Lower lobe of right lung (tissue), 2 donors: Measurements from ENCODE around the gene PGA5. TPM values are rescaled to one million over a fixed set of nuclear protein-coding genes. Genes with fewer than 3 reads are reported as not detected.

Experiments used
- ATAC-seq, 2 donors: fragments of 200-7000 bp; cut with Tn5 transposase; one replicate each; pipeline ENCODE4 v1.9.1; 2020 to 2022; ENCODE audit warnings: mild to moderate bottlenecking in 2 of 2, moderate library complexity in 2 of 2
- DNase-seq: peaks from one replicate; pipeline ENCODE4 v3.0.0-alpha.2; 2020
- H3K27ac ChIP-seq: fragments of 200-600 bp; one replicate; pipeline ENCODE4 v1.8.0; 2022
- H3K27me3 ChIP-seq: fragments of 200-600 bp; one replicate; pipeline ENCODE4 v1.8.0; 2022; ENCODE audit warnings: low read depth
- H3K36me3 ChIP-seq: fragments of 200-600 bp; one replicate; pipeline ENCODE4 v1.8.0; 2022; ENCODE audit warnings: mild to moderate bottlenecking
- H3K4me1 ChIP-seq: fragments of 200-600 bp; one replicate; pipeline ENCODE4 v1.8.0; 2022
- H3K4me3 ChIP-seq: fragments of 200-600 bp; one replicate; pipeline ENCODE4 v1.8.0; 2022; ENCODE audit warnings: mild to moderate bottlenecking
- H3K9me3 ChIP-seq: fragments of 200-600 bp; one replicate; pipeline ENCODE4 v1.8.0; 2022
- intact Hi-C: fragments of 100-400 bp; cut with DNase I; formaldehyde crosslinking; loops from one replicate; pipeline ENCODE4 v1.11.0; 2022
- total RNA-seq: library from RNA; stranded (reverse); fragmentation: NEBNext Ultra II Directional; extraction: Animal tissue kit (Norgen Biotek cat#: 25700); gene quantifications from one replicate; pipeline ENCODE4 v1.2.1, GENCODE V29; 2021
- TF ChIP-seq, protein P1 (sequence below): fragments of 200-600 bp; IDR thresholded peaks from one replicate; pipeline ENCODE4 v1.8.0; 2022; ENCODE audit warnings: antibody characterized with exemption, mild to moderate bottlenecking
- donor health status: DM: no; HTN: yes; CAD: no; lungs with severe emphysema.

The PGA5 gene
- total RNA-seq, 1 donor from 2014 or later, result 0.32 TPM

DNA sequence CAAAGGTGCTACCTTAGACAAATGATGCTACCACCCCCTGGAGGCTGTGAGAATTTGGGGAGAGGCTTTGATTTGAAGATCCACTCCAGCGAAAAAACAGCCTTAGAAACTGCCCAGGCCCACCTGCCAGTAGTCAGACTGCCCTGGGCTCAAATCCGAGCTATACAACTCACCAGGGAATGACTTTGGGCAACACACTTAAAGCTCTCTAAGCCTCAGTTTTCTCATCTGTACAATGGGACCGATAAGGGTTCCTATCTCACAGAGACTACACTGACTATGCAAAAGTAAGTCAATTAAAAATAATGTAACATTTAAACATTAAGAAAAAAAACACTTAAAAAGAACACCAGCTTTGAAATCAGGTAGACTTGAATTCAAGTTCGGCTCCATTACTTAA, 34.2 kb downstream of the PGA5 start:
- TF ChIP-seq, protein P1, sequence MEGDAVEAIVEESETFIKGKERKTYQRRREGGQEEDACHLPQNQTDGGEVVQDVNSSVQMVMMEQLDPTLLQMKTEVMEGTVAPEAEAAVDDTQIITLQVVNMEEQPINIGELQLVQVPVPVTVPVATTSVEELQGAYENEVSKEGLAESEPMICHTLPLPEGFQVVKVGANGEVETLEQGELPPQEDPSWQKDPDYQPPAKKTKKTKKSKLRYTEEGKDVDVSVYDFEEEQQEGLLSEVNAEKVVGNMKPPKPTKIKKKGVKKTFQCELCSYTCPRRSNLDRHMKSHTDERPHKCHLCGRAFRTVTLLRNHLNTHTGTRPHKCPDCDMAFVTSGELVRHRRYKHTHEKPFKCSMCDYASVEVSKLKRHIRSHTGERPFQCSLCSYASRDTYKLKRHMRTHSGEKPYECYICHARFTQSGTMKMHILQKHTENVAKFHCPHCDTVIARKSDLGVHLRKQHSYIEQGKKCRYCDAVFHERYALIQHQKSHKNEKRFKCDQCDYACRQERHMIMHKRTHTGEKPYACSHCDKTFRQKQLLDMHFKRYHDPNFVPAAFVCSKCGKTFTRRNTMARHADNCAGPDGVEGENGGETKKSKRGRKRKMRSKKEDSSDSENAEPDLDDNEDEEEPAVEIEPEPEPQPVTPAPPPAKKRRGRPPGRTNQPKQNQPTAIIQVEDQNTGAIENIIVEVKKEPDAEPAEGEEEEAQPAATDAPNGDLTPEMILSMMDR, result no peak
- H3K9me3 ChIP-seq, result no peaks in the 10 kb centered on the region
- intact Hi-C loops, result no loop called here
- no peaks in the 10 kb centered on the region for H3K4me1 ChIP-seq
- no peak overlapping the region for H3K27ac ChIP-seq
- H3K4me3 ChIP-seq, result no peak overlapping the region
- DNase-seq, result no peak
- H3K36me3 ChIP-seq, result no peaks in the 10 kb centered on the region
- no peak for ATAC-seq
- H3K27me3 ChIP-seq, result no peaks in the 10 kb centered on the region

DNA sequence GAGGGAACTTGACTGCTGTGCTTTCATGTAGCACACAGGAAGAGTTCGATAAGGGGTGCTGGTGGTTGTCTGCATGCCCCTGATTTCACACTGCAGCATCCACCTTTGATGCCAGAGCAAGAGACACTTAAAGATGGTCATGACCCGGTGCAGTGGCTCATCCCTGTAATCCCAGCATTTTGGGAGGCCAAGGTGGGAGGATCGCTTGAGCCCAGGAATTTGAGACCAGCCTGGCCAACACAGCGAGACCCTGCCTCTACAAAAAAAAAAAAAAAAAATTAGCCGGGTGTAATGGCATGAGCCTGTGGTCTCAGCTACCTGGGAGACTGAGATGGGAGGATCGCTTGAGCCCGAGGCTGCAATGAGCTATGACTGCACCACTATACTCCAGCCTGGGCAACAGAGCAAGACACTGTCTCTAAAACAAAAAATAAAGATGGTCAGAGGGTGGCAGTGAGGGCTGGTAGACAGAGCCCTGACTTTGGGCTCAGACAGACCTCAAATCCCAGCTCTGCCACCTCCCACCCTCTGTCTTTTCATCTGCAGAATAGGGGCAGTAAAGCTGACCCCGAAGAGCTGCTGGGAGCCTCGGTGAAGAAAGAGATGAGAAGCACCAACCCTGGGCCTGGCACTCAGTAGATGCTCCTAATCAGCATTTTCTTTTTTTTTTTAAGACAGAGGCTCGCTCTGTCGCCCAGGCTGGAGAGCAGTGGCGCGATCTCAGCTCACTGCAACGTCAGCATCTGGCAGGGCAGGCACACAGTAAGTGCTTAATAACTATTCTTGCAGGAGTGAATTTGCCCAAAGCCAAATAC, 36.4 kb downstream of the PGA5 start:
- DNase-seq, result no peak

DNA sequence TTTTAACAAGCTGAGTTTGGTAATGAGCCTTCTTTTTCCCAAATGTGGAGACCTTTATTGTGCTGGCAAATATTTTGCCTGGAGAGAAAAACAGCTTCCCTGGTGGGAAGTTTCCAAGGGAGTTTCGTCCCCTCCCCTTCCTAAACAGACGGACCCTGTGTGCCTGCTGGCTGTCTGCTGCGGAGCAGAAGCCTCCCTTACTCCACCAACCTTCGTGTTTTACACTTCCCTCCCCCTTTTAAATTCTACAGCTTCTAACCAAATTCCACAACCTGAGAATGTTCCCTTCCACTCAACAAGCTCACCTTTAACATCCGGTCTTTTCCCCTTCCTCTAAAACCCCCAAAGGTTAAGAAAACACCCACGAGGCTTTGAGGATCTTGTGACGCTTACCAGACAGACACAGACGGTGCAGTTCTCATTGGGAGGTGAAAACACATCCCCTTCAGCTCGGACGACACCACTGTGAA, 37.1 kb downstream of the PGA5 start:
- Histone ChIP-seq H3K4me1 (no peaks in the 10 kb centered on the region), H3K9me3 (no peaks in the 10 kb centered on the region), H3K36me3 (no peaks in the 10 kb centered on the region), H3K4me3 (no peak overlapping the region), H3K27ac (no peak overlapping the region), H3K27me3 (peaks cover 5% of the 10 kb centered on the region)
- intact Hi-C loops, result no loop called here
- DNase-seq (no peak), ATAC-seq (no peak)
- TF ChIP-seq, protein P1, result no peak

More for the DNA sequence above, 36.4 kb downstream of the PGA5 start:
- intact Hi-C loops, result no loop called here
- H3K27me3 ChIP-seq, result peaks cover 5% of the 10 kb centered on the region
- no peaks in the 10 kb centered on the region for H3K4me1 ChIP-seq
- TF ChIP-seq, protein P1, result no peak
- no peaks in the 10 kb centered on the region for H3K9me3 ChIP-seq
- no peak for ATAC-seq
- no peak overlapping the region for H3K27ac ChIP-seq
- H3K36me3 ChIP-seq, result no peaks in the 10 kb centered on the region
- no peak overlapping the region for H3K4me3 ChIP-seq

DNA sequence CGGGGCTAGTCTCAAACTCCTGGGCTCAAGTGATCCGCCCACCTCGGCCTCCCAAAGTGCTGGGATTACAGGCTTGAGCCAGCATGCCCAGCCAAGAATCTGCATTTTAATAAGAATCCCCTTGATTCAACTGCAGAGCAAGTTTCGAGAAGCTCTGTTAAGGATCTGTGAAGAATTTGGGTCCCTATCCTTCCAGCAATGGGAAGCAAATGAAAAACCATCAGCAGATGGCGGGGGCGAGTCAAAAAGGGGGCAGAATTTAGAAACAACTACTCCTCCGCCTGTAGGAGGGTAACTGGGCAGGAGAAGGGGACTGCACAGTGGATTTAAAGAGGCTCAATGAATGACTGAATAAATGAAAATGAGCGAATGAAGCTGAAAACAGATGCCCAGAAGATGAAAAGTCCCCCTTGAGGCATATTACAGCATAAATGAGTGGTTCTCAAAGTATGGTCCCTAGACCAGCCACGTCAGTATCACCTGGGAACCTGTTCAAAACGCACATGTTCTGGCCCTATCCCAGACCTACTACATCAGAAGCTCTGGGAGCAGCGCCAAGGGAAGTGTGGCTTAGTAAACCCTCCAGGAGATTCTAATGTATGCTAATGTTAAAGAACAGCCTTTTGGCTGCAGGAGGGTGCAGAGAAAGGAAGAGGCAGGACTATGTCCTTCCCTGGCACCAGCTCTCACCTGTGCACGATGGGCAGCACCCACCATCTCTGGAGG, 39.1 kb downstream of the PGA5 start:
- intact Hi-C loops, result no loop called here
- H3K4me3 ChIP-seq, result no peak overlapping the region
- no peaks in the 10 kb centered on the region for H3K36me3 ChIP-seq
- H3K4me1 ChIP-seq, result no peaks in the 10 kb centered on the region
- TF ChIP-seq, protein P1, result no peak
- H3K27me3 ChIP-seq, result peaks cover 5% of the 10 kb centered on the region
- ATAC-seq, result no peak
- no peak overlapping the region for H3K27ac ChIP-seq
- H3K9me3 ChIP-seq, result no peaks in the 10 kb centered on the region
- no peak for DNase-seq

DNA sequence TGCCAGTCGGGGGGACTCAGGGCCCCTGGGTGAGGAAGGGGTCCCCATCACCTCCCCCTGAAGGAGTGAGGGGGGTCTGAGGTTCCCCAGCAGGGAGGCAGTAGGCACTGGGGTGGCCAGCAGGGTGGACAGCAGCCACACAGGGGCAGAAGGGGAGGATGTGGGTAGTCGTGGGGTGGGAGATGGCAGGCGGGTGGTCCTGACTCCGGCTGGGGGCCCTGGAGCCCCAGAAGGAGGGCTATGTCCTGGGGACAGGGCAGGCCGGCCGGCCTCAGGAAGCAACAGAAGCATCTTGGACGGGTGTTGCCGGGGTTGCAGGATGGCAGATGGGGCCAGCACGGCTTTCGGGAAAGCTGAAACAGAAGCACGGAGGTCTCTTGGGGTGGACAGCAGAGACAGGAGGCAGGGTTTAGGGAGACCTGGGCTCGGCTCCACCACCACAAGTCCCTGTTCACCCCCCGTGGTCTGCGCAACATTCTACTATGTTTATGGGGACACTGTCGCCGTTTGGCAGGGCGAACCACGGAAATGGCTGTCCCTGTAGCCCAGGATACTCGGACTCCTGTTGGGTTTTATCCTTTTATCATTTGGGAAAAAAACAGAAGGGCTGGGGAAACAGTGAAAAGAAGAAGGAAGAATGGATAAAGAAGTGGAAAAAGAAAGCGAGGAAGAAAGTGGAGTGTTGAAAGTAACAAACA, 40.1 kb downstream of the PGA5 start:
- intact Hi-C loops, result no loop called here
- no peaks in the 10 kb centered on the region for H3K9me3 ChIP-seq
- DNase-seq, result no peak
- H3K36me3 ChIP-seq, result no peaks in the 10 kb centered on the region
- no peak overlapping the region for H3K27ac ChIP-seq
- no peaks in the 10 kb centered on the region for H3K4me1 ChIP-seq
- H3K27me3 ChIP-seq, result peaks cover 5% of the 10 kb centered on the region
- ATAC-seq, result no peak
- TF ChIP-seq, protein P1, result no peak
- H3K4me3 ChIP-seq, result no peak overlapping the region
